ENCODE measurements around the gene PLA2G12B. TPM values are rescaled to one million over a fixed set of nuclear protein-coding genes. Genes with fewer than 3 reads are reported as not detected.
"Not testable (repeated sequence)": the region's sequence is repeated elsewhere in the genome, so short reads cannot be mapped to it uniquely, and the experiment has no call there.

The PLA2G12B gene
- 10 to 100 TPM; 10.7 to 16.9 (median 13.9) TPM for total RNA-seq
- long read RNA-seq, donor 1, partial matches to known transcripts: 0 of 5 reads
- long read RNA-seq, donor 1, other reads (novel, unspliced or antisense): 3 of 5 reads
- long read RNA-seq, donor 2, transcript PLA2G12B-201 (4 exons, 1,128 nt): major isoform, 5 of 15 reads
- long read RNA-seq, donor 2, partial matches to known transcripts: 0 of 15 reads
- long read RNA-seq, donor 2, other reads (novel, unspliced or antisense): 10 of 15 reads

GRCh38 chr10:72954596-72955554 lies at the start of gene PLA2G12B:
Gene PLA2G12B (minus strand): TSS chr10:72954806. CDS start chr10:72954685, 121 bp downstream.
- no peak for TF ChIP-seq CTCF (IDR thresholded peaks at IDR 0.05)
- intact Hi-C loops (cut with DNase I, micrococcal nuclease): no loop called here

GRCh38 chr10:73003822-73004221 lies 49.2 kb upstream of the PLA2G12B start:
- H3K4me3 ChIP-seq: no peak overlapping the region
- no peaks in the 10 kb centered on the region for H3K9me3 ChIP-seq
- TF ChIP-seq CTCF (IDR thresholded peaks at IDR 0.05): no peak
- no peak for ATAC-seq
- DNase-seq: no peak
- intact Hi-C loops (cut with DNase I, micrococcal nuclease): no loop called here
- H3K4me1 ChIP-seq (ENCODE audit: low read depth): no peaks in the 10 kb centered on the region
- H3K36me3 ChIP-seq (ENCODE audit: low read depth): no peaks in the 10 kb centered on the region

More at GRCh38 chr10:72954596-72955554, at the start of gene PLA2G12B:
- DNase-seq: peak in 2 of 3 donors; percentile 56 to 67
- H3K4me3 ChIP-seq: no peak within 1 kb of the TSS
- H3K36me3 ChIP-seq (ENCODE audit: low read depth): no peaks in the 10 kb centered on the region
- ATAC-seq: peak; percentile 92
- H3K9me3 ChIP-seq: no peaks in the 10 kb centered on the region
- peaks cover 4% of the 10 kb centered on the region for H3K4me1 ChIP-seq (ENCODE audit: low read depth)

- Histone ChIP-seq H3K9me3 (no peaks in the 10 kb centered on the region), H3K4me3 (no peak overlapping the region), H3K4me1 (ENCODE audit: low read depth) (no peaks in the 10 kb centered on the region), H3K36me3 (ENCODE audit: low read depth) (no peaks in the 10 kb centered on the region)
- ATAC-seq: no peak
- intact Hi-C loops (cut with DNase I, micrococcal nuclease): no loop called here
- no peak for TF ChIP-seq CTCF (IDR thresholded peaks at IDR 0.05)
- DNase-seq: no peak
Measured at GRCh38 chr10:73000973-73001372, 46.4 kb upstream of the PLA2G12B start.

GRCh38 chr10:72997099-72997498 lies 42.5 kb upstream of the PLA2G12B start:
- H3K4me3 ChIP-seq: no peak overlapping the region
- intact Hi-C loops (cut with DNase I, micrococcal nuclease): no loop called here
- no peak for TF ChIP-seq CTCF (IDR thresholded peaks at IDR 0.05)
- no peak for ATAC-seq
- H3K36me3 ChIP-seq (ENCODE audit: low read depth): no peaks in the 10 kb centered on the region
- H3K4me1 ChIP-seq (ENCODE audit: low read depth): no peaks in the 10 kb centered on the region
- H3K9me3 ChIP-seq: no peaks in the 10 kb centered on the region
- DNase-seq: no peak

- DNase-seq; H3K36me3 ChIP-seq (ENCODE audit: low read depth); H3K4me3 ChIP-seq; intact Hi-C loops (cut with DNase I, micrococcal nuclease); H3K9me3 ChIP-seq; H3K4me1 ChIP-seq (ENCODE audit: low read depth); ATAC-seq: not testable (repeated sequence)
Measured at GRCh38 chr10:72995459-72995858, 40.9 kb upstream of the PLA2G12B start.

- ATAC-seq; H3K36me3 ChIP-seq (ENCODE audit: low read depth); intact Hi-C loops (cut with DNase I, micrococcal nuclease); H3K4me3 ChIP-seq; DNase-seq; H3K4me1 ChIP-seq (ENCODE audit: low read depth); H3K9me3 ChIP-seq: not testable (repeated sequence)
Measured at GRCh38 chr10:72989771-72990170, 35.2 kb upstream of the PLA2G12B start.

- H3K4me1 ChIP-seq (ENCODE audit: low read depth); intact Hi-C loops (cut with DNase I, micrococcal nuclease); H3K4me3 ChIP-seq; DNase-seq; H3K36me3 ChIP-seq (ENCODE audit: low read depth); H3K9me3 ChIP-seq; ATAC-seq: not testable (repeated sequence)
Measured at GRCh38 chr10:72984618-72985017, 30.0 kb upstream of the PLA2G12B start.
